HS-27A (cell line): ENCODE results near the gene SORCS2.

Source experiments
- DNase-seq: peaks from one replicate; pipeline ENCODE4 v3.0.0-alpha.2; 2012; ENCODE audit warnings: low read depth, missing footprints

SORCS2 gene

GRCh38 chr4:7267829-7268228 is 75.5 kb downstream of the SORCS2 start:
- no peak for DNase-seq

- DNase-seq: no peak
These were observed 76.6 kb downstream of the SORCS2 start for GRCh38 chr4:7268941-7269340.

GRCh38 chr4:7270121-7270520 is 77.8 kb downstream of the SORCS2 start:
- DNase-seq: no peak

- no peak for DNase-seq
These were observed 80.1 kb downstream of the SORCS2 start for GRCh38 chr4:7272404-7272803.

- no peak for DNase-seq
These were observed 81.5 kb downstream of the SORCS2 start for GRCh38 chr4:7273738-7274297.

- no peak for DNase-seq
These were observed 82.7 kb downstream of the SORCS2 start for GRCh38 chr4:7275067-7275466.

GRCh38 chr4:7275490-7276154 is 83.3 kb downstream of the SORCS2 start:
- DNase-seq: no peak

GRCh38 chr4:7276515-7276914 is 84.2 kb downstream of the SORCS2 start:
- no peak for DNase-seq

GRCh38 chr4:7278071-7278765 is 85.9 kb downstream of the SORCS2 start:
- no peak for DNase-seq

GRCh38 chr4:7278981-7279380 is 86.6 kb downstream of the SORCS2 start:
- no peak for DNase-seq

- DNase-seq: no peak
These were observed 87.6 kb downstream of the SORCS2 start for GRCh38 chr4:7279902-7280301.

GRCh38 chr4:7280926-7281690 is 88.8 kb downstream of the SORCS2 start:
- DNase-seq: no peak

- no peak for DNase-seq
These were observed 89.6 kb downstream of the SORCS2 start for GRCh38 chr4:7281691-7282665.

GRCh38 chr4:7282786-7283440 is 90.6 kb downstream of the SORCS2 start:
- DNase-seq: no peak

GRCh38 chr4:7285244-7286094 is 93.1 kb downstream of the SORCS2 start:
- no peak for DNase-seq

- DNase-seq: no peak
These were observed 93.8 kb downstream of the SORCS2 start for GRCh38 chr4:7286170-7286569.

GRCh38 chr4:7286798-7287197 is 94.5 kb downstream of the SORCS2 start:
- DNase-seq: no peak

- no peak for DNase-seq
These were observed 95.1 kb downstream of the SORCS2 start for GRCh38 chr4:7287274-7287917.

GRCh38 chr4:7287918-7288280 is 95.6 kb downstream of the SORCS2 start:
- DNase-seq: no peak
